Muscle of arm (tissue), 12 donors: ENCODE measurements around the gene CFAP73. TPM values are rescaled to one million over a fixed set of nuclear protein-coding genes. Genes with fewer than 3 reads are reported as not detected.

Experiments used
- polyA plus RNA-seq, 12 donors: library from polyadenylated mRNA; unstranded; fragments of 120-200 nt; gene quantifications; one replicate each; pipeline ENCODE4 v1.2.1, GENCODE V29; 2013; ENCODE audit not compliant: insufficient read length in 12 of 12

Gene CFAP73
- polyA plus RNA-seq, 12 donors, result 0.14 to 0.65 (median 0.17) TPM; not detected in 9

Other genes with a start within 250 kb of the CFAP73 start
- gene OAS1, start 242.8 kb upstream of the CFAP73 start, polyA plus RNA-seq, result 10 to 100 TPM in 1 of 12 donors, 1 to 10 TPM in 10, not detected in 1; 1.9 to 27.7 (median 2.9) TPM
- gene OAS3, start 211.2 kb upstream of the CFAP73 start, polyA plus RNA-seq, result 1 to 10 TPM in 11 of 12 donors, not detected in 1; 3.5 to 9.6 (median 6.3) TPM
- 1 to 10 TPM in 11 of 12 donors, not detected in 1; 1.9 to 4.5 (median 3.0) TPM for gene OAS2, start 171.2 kb upstream of the CFAP73 start, polyA plus RNA-seq
- gene DTX1, start 93.0 kb upstream of the CFAP73 start, polyA plus RNA-seq, result 1 to 10 TPM in 11 of 12 donors, not detected in 1; 2.7 to 9.9 (median 4.1) TPM
- under 1 TPM in 8 of 12 donors, not detected in 4; 0.03 to 0.39 (median 0.09) TPM for gene RASAL1, start 14.0 kb upstream of the CFAP73 start, polyA plus RNA-seq
- 10 to 100 TPM in 11 of 12 donors, not detected in 1; 37.7 to 70.6 (median 52.6) TPM for gene DDX54, start 35.8 kb downstream of the CFAP73 start, polyA plus RNA-seq
- gene RITA1, start 36.0 kb downstream of the CFAP73 start, polyA plus RNA-seq, result 10 to 100 TPM in 3 of 12 donors, 1 to 10 TPM in 8, not detected in 1; 6.4 to 15.7 (median 8.3) TPM
- 10 to 100 TPM in 11 of 12 donors, not detected in 1; 17.8 to 50.9 (median 34.5) TPM for gene TPCN1, start 71.7 kb downstream of the CFAP73 start, polyA plus RNA-seq
- gene SLC8B1, start 185.4 kb downstream of the CFAP73 start, polyA plus RNA-seq, result 10 to 100 TPM in 11 of 12 donors, not detected in 1; 10.6 to 19.5 (median 12.2) TPM
- gene PLBD2, start 208.9 kb downstream of the CFAP73 start, polyA plus RNA-seq, result 10 to 100 TPM in 11 of 12 donors, not detected in 1; 11.8 to 30.7 (median 13.9) TPM